HCT116 (cell line): Measurements from ENCODE around the gene USP7. TPM values are rescaled to one million over a fixed set of nuclear protein-coding genes. Genes with fewer than 3 reads are reported as not detected.

Experiments used
- ATAC-seq: fragments of 200-7000 bp; cut with Tn5 transposase; 2 replicates; pipeline ENCODE4 v1.9.1; 2020; ENCODE audit warnings: mild to moderate bottlenecking, moderate library complexity
- BruUV-seq: library from RNA; stranded (reverse); fragments of 400-500 nt; replicated peaks from 2 replicates; lab custom pipeline; 2021; lab: Mats Ljungman, UMichigan
- CTCF ChIA-PET: fragments of 300-600 bp; sonication (Branson Sonifier 250); formaldehyde crosslinking; loops from one replicate; lab custom pipeline; 2021; ENCODE audit warnings: antibody characterized with exemption; lab: Charles Lee
- POLR2A ChIA-PET: fragments of 300-600, 350-600 bp; sonication (Branson Sonifier 250); formaldehyde crosslinking; loops from one replicate; lab custom pipeline; 2021; ENCODE audit warnings: antibody characterized with exemption; lab: Charles Lee
- RAD21 ChIA-PET, 2 experiments: fragments of 300-600 bp; sonication (Branson Sonifier 250); formaldehyde crosslinking; loops; one replicate each; lab custom pipeline; 2023; ENCODE audit warnings: low total read pairs in 2 of 2; ENCODE audit not compliant: uncharacterized antibody in 2 of 2, unreplicated experiment in 2 of 2, low non-redundant PET in 1 of 2; lab: Charles Lee
- DNase-seq: peaks from one replicate; pipeline ENCODE4 v3.0.0-alpha.2; 2010; ENCODE audit warnings: low read depth, low spot score
- H2AFZ ChIP-seq: fragments of 200-600 bp; shearing (Covaris generic), sonication (generic); 2 replicates; pipeline ENCODE4 v1.6.1; 2017; ENCODE audit warnings: low read depth, mixed run types, mixed read lengths, antibody characterized with exemption, low read length; ENCODE audit not compliant: poor library complexity, severe bottlenecking
- H3K27ac ChIP-seq: 2 replicates; pipeline ENCODE4 v1.5.1; 2012; ENCODE audit warnings: low read depth, low read length
- H3K27me3 ChIP-seq: fragments of 200-600 bp; sonication (generic); 2 replicates; pipeline ENCODE4 v1.6.1; 2016; ENCODE audit warnings: mixed run types, low read length, mixed read lengths; ENCODE audit not compliant: insufficient read depth
- H3K36me3 ChIP-seq, 2 experiments: fragments of 200-500 bp in 1 of 2; fragments of 200-600 bp in 1 of 2; sonication (Bioruptor generic) in 1 of 2; sonication (generic) in 1 of 2; 2 replicates each; pipeline versions ENCODE4 v1.5.1 to v1.6.1; 2014 to 2016; ENCODE audit warnings: low read length in 2 of 2, inconsistent platforms in 1 of 2, mixed read lengths in 1 of 2, mixed run types in 1 of 2; ENCODE audit not compliant: insufficient read depth in 2 of 2, control insufficient read depth in 1 of 2
- H3K4me1 ChIP-seq, 2 experiments: fragments of 200-600 bp in 1 of 2; sonication (generic) in 1 of 2; 2 replicates each; pipeline versions ENCODE4 v1.5.1 to v1.6.1; 2012 to 2017; ENCODE audit warnings: low read length in 2 of 2, inconsistent platforms in 1 of 2, mild to moderate bottlenecking in 1 of 2, mixed read lengths in 1 of 2, mixed run types in 1 of 2, moderate library complexity in 1 of 2; ENCODE audit not compliant: insufficient read depth in 2 of 2, control insufficient read depth in 1 of 2
- H3K4me2 ChIP-seq: fragments of 200-600 bp; sonication (generic); 2 replicates; pipeline ENCODE4 v1.6.1; 2017; ENCODE audit warnings: mixed run types, low read length, mixed read lengths
- H3K4me3 ChIP-seq, 2 experiments: fragments of 200-600 bp in 1 of 2; sonication (generic) in 1 of 2; replicated peaks in 1 of 2; 2 replicates each; pipeline ENCODE4 v1.5.1; 2011 to 2016; ENCODE audit warnings: low read length in 2 of 2, control low read depth in 1 of 2, low read depth in 1 of 2, mild to moderate bottlenecking in 1 of 2, mixed read lengths in 1 of 2, mixed run types in 1 of 2
- H3K79me2 ChIP-seq: fragments of 200-600 bp; sonication (generic); 2 replicates; pipeline ENCODE4 v1.6.1; 2017; ENCODE audit warnings: mild to moderate bottlenecking, mixed run types, low read length, moderate library complexity, mixed read lengths; ENCODE audit not compliant: insufficient read depth
- H3K9ac ChIP-seq: fragments of 200-600 bp; sonication (generic); 2 replicates; pipeline ENCODE4 v1.6.1; 2016; ENCODE audit warnings: low read length, mixed read lengths
- H3K9me2 ChIP-seq: fragments of 200-600 bp; sonication (generic), shearing (Covaris generic); 2 replicates; pipeline ENCODE4 v1.6.1; 2017; ENCODE audit warnings: mixed run types, mild to moderate bottlenecking, moderate library complexity; ENCODE audit not compliant: insufficient read depth
- H3K9me3 ChIP-seq, 2 experiments: fragments of 200-500 bp in 1 of 2; fragments of 200-600 bp in 1 of 2; sonication (Bioruptor generic) in 1 of 2; sonication (generic) in 1 of 2; 2 replicates each; pipeline ENCODE4 v1.6.1; 2014 to 2017; ENCODE audit warnings: low read length in 2 of 2, mixed read lengths in 2 of 2, inconsistent platforms in 1 of 2, low read depth in 1 of 2, mild to moderate bottlenecking in 1 of 2, mixed run types in 1 of 2, moderate library complexity in 1 of 2; ENCODE audit not compliant: control insufficient read depth in 1 of 2, insufficient read depth in 1 of 2
- H4K20me1 ChIP-seq: fragments of 200-600 bp; sonication (generic), shearing (Covaris generic); 2 replicates; pipeline ENCODE4 v1.6.1; 2017; ENCODE audit warnings: mixed run types, mild to moderate bottlenecking, moderate library complexity; ENCODE audit not compliant: insufficient read depth
- CBX3 ChIP-seq: IDR thresholded peaks from 2 replicates; pipeline ENCODE4 v1.6.1; 2012; ENCODE audit warnings: low read depth
- CEBPB ChIP-seq: IDR thresholded peaks from 2 replicates; pipeline ENCODE4 v1.6.1; 2012; ENCODE audit warnings: low read depth
- EGR1 ChIP-seq: IDR thresholded peaks from 2 replicates; pipeline ENCODE4 v1.6.1; 2012; ENCODE audit warnings: low read depth
- ELF1 ChIP-seq: IDR thresholded peaks from 2 replicates; pipeline ENCODE4 v1.6.1; 2012; ENCODE audit warnings: low read depth, borderline replicate concordance
- EZH2 ChIP-seq: fragments of 200-600 bp; sonication (generic); IDR thresholded peaks from 2 replicates; pipeline ENCODE4 v1.6.1; 2017; ENCODE audit warnings: antibody characterized with exemption, mixed run types
- EZH2phosphoT487 ChIP-seq: fragments of 200-600 bp; IDR thresholded peaks from 2 replicates; pipeline ENCODE4 v1.6.1; 2018; ENCODE audit warnings: antibody characterized with exemption, borderline replicate concordance
- POLR2AphosphoS5 ChIP-seq: IDR thresholded peaks from 2 replicates; pipeline ENCODE4 v1.6.1; 2011; ENCODE audit warnings: mild to moderate bottlenecking, low read depth, low read length, moderate library complexity
- RAD21 ChIP-seq: IDR thresholded peaks from 2 replicates; pipeline ENCODE4 v1.6.1; 2012; ENCODE audit warnings: low read depth, mild to moderate bottlenecking
- TCF7L2 ChIP-seq: IDR thresholded peaks from 2 replicates; pipeline ENCODE4 v1.7.0; 2011; ENCODE audit warnings: borderline replicate concordance, inconsistent platforms; ENCODE audit not compliant: insufficient read depth, insufficient read length; ENCODE audit errors: extremely low read depth
- YY1 ChIP-seq: IDR thresholded peaks from 2 replicates; pipeline ENCODE4 v1.6.1; 2011; ENCODE audit warnings: low read length, low read depth, moderate library complexity, mild to moderate bottlenecking; ENCODE audit not compliant: insufficient replicate concordance; ENCODE audit errors: extremely low read depth
- ZFX ChIP-seq: fragments of 450-650 bp; IDR thresholded peaks from 2 replicates; pipeline ENCODE4 v1.6.1; 2017
- ZNF274 ChIP-seq: fragments of 200-500 bp; sonication (Bioruptor generic); IDR thresholded peaks from 2 replicates; pipeline ENCODE4 v1.6.1; 2014; ENCODE audit warnings: mild to moderate bottlenecking, low read depth, low read length, inconsistent platforms
- intact Hi-C: fragments of 100-400 bp; cut with micrococcal nuclease; formaldehyde crosslinking; loops from 2 replicates; pipeline ENCODE4 v1.10.0; 2022
- total RNA-seq: library from RNA; stranded (reverse); gene quantifications from one replicate; pipeline ENCODE4 v1.2.1, GENCODE V29; 2021; ENCODE audit not compliant: unreplicated experiment
- TF ChIP-seq, protein P1 (sequence below): IDR thresholded peaks from 2 replicates; pipeline ENCODE4 v1.6.1; 2011; ENCODE audit warnings: mild to moderate bottlenecking, low read length, moderate library complexity; ENCODE audit not compliant: insufficient replicate concordance; ENCODE audit errors: extremely low read depth
- TF ChIP-seq, protein P2 (sequence below): IDR thresholded peaks from 2 replicates; pipeline ENCODE4 v1.6.1; 2012

The USP7 gene
- total RNA-seq, 1 experiment from 2014 or later = 154 TPM

DNA sequence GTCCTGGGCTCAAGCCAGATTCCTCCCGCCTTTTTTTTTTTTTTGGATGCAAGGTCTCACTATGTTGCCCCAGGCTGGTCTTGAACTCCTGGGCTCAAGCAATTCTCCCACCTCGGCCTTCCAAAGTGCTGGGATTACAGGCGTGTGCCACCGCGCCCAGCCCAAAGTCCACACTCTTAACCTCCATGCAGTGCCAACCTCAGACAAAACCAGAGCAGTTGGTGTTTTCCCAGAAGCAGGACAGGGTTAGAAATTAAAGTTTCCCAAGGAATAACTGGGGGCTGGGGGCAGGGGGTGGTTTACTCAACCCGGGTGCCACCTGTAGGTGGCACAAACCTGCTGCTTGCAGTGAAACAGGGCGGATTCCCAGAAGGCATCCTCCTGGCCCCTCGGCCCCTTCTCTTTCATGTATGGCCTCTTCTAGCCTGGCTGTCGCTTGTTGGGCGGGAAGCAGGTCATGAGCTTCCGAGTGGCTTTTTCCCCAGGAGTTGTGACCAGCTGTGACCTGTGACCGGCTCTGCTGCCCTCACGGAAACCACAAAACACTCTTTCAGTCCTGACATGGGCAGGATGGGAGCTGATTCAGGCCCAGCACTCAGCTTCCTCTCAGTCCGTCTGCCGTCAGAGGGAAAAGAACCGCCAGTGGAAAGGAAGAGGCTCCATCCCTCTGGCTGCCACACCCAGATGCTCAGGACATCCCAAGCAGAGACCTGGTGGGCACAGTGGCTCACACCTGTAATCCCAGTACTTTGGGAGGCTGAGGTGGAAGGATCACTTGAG is 25.6 kb upstream of the USP7 start:
- H3K9ac ChIP-seq = no peak overlapping the region
- H3K4me2 ChIP-seq = no peak overlapping the region
- no peak overlapping the region for H3K4me3 ChIP-seq
- H3K9me3 ChIP-seq = no peaks in the 10 kb centered on the region
- ChIA-PET RAD21 (no interaction called here), CTCF (no interaction called here), POLR2A (no interaction called here)
- no peaks in the 10 kb centered on the region for H4K20me1 ChIP-seq
- no peaks in the 10 kb centered on the region for H3K36me3 ChIP-seq
- TF ChIP-seq ZNF274 (no peak), RAD21 (no peak), TCF7L2 (no peak), EGR1 (no peak), EZH2phosphoT487 (no peak)
- no peak for ATAC-seq
- H3K79me2 ChIP-seq = no peaks in the 10 kb centered on the region
- no peak overlapping the region for H2AFZ ChIP-seq
- no peaks in the 10 kb centered on the region for H3K9me2 ChIP-seq
- no peaks in the 10 kb centered on the region for H3K27me3 ChIP-seq
- intact Hi-C loops = no loop called here
- no peak for DNase-seq
- no peak overlapping the region for H3K27ac ChIP-seq
- no TSS peak for BruUV-seq
- peaks cover 9 to 21% of the 10 kb centered on the region in 2 experiments; a peak in 3 of 4 replicates for H3K4me1 ChIP-seq

DNA sequence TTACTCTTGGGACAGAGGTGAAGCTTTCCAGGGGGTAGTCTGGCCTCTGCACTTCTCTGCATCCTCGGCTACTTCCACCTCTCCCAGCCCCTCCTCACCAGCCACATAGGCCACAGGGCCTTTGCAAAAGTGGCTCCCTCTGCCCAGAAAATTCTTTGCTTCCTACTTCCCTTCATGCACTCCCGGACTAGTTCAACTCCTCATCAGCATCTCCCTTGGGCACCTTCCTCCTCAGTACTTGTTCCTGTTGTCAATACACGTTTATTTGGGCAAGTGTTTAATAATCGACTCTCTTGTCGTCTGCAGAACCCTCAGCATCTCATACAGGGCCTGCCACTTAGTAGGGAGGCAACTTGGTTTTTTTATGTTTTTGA is 23.1 kb upstream of the USP7 start:
- no peaks in the 10 kb centered on the region for H4K20me1 ChIP-seq
- no peaks in the 10 kb centered on the region for H3K27me3 ChIP-seq
- ChIA-PET CTCF (no interaction called here), POLR2A (no interaction called here), RAD21 (no interaction called here)
- ATAC-seq (no peak), DNase-seq (no peak)
- peaks cover 9 to 16% of the 10 kb centered on the region in 2 experiments; a peak in 3 of 4 replicates for H3K4me1 ChIP-seq
- H3K27ac ChIP-seq = no peak overlapping the region
- H3K4me2 ChIP-seq = 0 out of 2 replicates have a peak overlapping the region, but pooled peaks have one; percentile 19
- no peak overlapping the region for H3K9ac ChIP-seq
- no peaks in the 10 kb centered on the region for H3K9me2 ChIP-seq
- intact Hi-C loops = no loop called here
- H3K79me2 ChIP-seq = no peaks in the 10 kb centered on the region
- no TSS peak for BruUV-seq
- no peak overlapping the region for H3K4me3 ChIP-seq
- no peaks in the 10 kb centered on the region for H3K9me3 ChIP-seq
- H3K36me3 ChIP-seq = no peaks in the 10 kb centered on the region
- no peak overlapping the region for H2AFZ ChIP-seq
- no peak for TF ChIP-seq ELF1
- TF ChIP-seq, protein P1, sequence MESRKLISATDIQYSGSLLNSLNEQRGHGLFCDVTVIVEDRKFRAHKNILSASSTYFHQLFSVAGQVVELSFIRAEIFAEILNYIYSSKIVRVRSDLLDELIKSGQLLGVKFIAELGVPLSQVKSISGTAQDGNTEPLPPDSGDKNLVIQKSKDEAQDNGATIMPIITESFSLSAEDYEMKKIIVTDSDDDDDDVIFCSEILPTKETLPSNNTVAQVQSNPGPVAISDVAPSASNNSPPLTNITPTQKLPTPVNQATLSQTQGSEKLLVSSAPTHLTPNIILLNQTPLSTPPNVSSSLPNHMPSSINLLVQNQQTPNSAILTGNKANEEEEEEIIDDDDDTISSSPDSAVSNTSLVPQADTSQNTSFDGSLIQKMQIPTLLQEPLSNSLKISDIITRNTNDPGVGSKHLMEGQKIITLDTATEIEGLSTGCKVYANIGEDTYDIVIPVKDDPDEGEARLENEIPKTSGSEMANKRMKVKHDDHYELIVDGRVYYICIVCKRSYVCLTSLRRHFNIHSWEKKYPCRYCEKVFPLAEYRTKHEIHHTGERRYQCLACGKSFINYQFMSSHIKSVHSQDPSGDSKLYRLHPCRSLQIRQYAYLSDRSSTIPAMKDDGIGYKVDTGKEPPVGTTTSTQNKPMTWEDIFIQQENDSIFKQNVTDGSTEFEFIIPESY = no peak
- no peak for TF ChIP-seq CBX3
- TF ChIP-seq EZH2 = no peak
- TF ChIP-seq EZH2phosphoT487 = no peak
- TF ChIP-seq CEBPB = no peak
- no peak for TF ChIP-seq ZFX
- TF ChIP-seq, protein P2, sequence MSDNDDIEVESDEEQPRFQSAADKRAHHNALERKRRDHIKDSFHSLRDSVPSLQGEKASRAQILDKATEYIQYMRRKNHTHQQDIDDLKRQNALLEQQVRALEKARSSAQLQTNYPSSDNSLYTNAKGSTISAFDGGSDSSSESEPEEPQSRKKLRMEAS = no peak
- no peak for TF ChIP-seq POLR2AphosphoS5
- no peak for TF ChIP-seq EGR1
- TF ChIP-seq YY1 = no peak
